Measurements from ENCODE around the gene TPD52L1.

DNA sequence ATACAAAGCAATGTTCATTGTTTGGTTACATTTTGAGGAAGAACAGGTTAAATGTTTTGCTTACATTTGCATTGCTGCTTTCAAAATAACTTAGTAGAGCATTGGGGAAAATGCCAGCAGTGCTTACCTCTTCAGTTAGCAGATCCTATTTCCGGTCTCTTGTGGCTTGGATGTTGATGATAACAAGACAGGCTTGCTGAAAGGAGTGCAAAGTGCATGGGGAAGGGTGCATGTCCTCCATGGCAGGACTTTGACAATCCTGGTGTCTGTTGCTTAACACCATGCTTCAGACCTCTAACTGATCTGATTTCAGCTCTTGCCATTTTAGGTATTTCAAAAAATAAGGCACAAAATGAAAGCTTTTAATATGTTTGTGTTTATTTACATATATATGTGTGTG lies 21.1 kb downstream of the TPD52L1 start:
- TF ChIP-seq EZH2 (IDR thresholded peaks at IDR 0.05; ENCODE audit: borderline replicate concordance), result no peak
- TF ChIP-seq, protein P1, sequence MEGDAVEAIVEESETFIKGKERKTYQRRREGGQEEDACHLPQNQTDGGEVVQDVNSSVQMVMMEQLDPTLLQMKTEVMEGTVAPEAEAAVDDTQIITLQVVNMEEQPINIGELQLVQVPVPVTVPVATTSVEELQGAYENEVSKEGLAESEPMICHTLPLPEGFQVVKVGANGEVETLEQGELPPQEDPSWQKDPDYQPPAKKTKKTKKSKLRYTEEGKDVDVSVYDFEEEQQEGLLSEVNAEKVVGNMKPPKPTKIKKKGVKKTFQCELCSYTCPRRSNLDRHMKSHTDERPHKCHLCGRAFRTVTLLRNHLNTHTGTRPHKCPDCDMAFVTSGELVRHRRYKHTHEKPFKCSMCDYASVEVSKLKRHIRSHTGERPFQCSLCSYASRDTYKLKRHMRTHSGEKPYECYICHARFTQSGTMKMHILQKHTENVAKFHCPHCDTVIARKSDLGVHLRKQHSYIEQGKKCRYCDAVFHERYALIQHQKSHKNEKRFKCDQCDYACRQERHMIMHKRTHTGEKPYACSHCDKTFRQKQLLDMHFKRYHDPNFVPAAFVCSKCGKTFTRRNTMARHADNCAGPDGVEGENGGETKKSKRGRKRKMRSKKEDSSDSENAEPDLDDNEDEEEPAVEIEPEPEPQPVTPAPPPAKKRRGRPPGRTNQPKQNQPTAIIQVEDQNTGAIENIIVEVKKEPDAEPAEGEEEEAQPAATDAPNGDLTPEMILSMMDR (IDR thresholded peaks at IDR 0.05; ENCODE audit: poor library complexity), result no peak
- no peak for TF ChIP-seq EZH2phosphoT487 (IDR thresholded peaks at IDR 0.05; ENCODE audit: low read depth, severe bottlenecking, unreplicated experiment)

Data from hepatocyte (in vitro differentiated cells).